ENCODE results near the gene MINDY3. TPM values are rescaled to one million over a fixed set of nuclear protein-coding genes. Genes with fewer than 3 reads are reported as not detected.
A peak's percentile ranks its signal among the peaks of the same experiment; 100 is the strongest.

Gene MINDY3
- polyA plus RNA-seq = 10 to 100 TPM; 11.1 to 26.7 (median 15.5) TPM
- long read RNA-seq, donor 1, transcript MINDY3-201 (15 exons, 2,381 nt) = major isoform, 5 of 13 reads
- long read RNA-seq, donor 1, partial matches to known transcripts = 5 of 13 reads
- long read RNA-seq, donor 1, other reads (novel, unspliced or antisense) = 0 of 13 reads
- long read RNA-seq, donor 2, partial matches to known transcripts = 0 of 1 reads
- long read RNA-seq, donor 2, other reads (novel, unspliced or antisense) = 0 of 1 reads
- long read RNA-seq, donor 3, partial matches to known transcripts = 0 of 4 reads
- long read RNA-seq, donor 3, other reads (novel, unspliced or antisense) = 0 of 4 reads
- long read RNA-seq, donor 4 = 0 reads
- long read RNA-seq, donor 5, partial matches to known transcripts = 0 of 1 reads
- long read RNA-seq, donor 5, other reads (novel, unspliced or antisense) = 0 of 1 reads
- long read RNA-seq, donor 6, partial matches to known transcripts = 0 of 1 reads
- long read RNA-seq, donor 6, other reads (novel, unspliced or antisense) = 0 of 1 reads
- long read RNA-seq, donor 7 = 0 reads
- long read RNA-seq, donor 8, partial matches to known transcripts = 0 of 1 reads
- long read RNA-seq, donor 8, other reads (novel, unspliced or antisense) = 0 of 1 reads
- long read RNA-seq, donor 9, partial matches to known transcripts = 0 of 3 reads
- long read RNA-seq, donor 9, other reads (novel, unspliced or antisense) = 0 of 3 reads
- long read RNA-seq, donor 10, partial matches to known transcripts = 0 of 3 reads
- long read RNA-seq, donor 10, other reads (novel, unspliced or antisense) = 0 of 3 reads

DNA sequence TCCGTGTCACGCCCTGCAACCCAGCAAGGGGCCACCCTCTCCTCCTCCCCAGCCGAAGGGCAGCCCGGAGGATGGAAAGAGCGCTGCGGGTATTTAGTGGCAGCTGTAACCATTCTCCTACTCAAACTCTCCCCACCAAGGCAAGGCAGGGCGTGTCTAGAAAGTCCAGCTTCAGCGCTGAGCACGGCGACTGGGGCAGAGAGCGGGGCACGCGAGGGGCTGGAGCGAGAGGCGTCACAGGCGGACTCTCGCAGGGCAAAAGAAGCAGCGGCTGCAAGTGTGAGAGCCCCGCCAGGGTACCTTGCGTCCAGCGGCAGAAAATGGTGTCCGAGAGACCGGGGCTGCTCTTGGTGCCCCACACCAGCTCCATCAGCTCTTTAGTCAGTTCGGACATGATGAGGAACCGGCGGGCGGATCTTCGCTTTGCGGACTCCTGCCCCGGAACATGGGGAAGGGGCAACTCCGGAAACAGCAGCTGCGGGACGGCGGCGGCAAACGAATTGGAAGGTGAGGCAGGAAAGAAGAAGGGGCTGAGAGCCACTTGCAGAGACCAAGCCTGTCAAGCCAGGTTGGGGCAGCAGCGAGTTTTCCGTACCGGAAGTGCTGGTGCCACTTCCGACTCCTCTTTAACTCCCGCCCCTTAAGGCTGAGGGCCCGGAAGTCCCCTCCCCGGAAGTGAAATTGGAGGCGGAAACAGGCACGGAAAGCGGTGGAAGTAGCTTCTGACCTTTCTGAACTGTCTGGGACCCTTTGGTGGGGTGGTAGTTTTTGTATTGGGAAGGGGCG lies at the start of gene MINDY3:
Gene MINDY3 (minus strand): TSS at position 602 of the 786 bp plus-strand sequence. CDS start 208 bp downstream, at position 394.
- H3K36me3 ChIP-seq (ENCODE audit: control insufficient read depth in 3 of 3, insufficient read depth in 2 of 3, low read depth in 1 of 3, low read length in 3 of 3) = no peaks in the 10 kb centered on the region
- DNase-seq (peak; percentile 86 to 92), FAIRE-seq (no peak)
- H3K27me3 ChIP-seq (ENCODE audit: control insufficient read depth in 3 of 3, insufficient read depth in 3 of 3, low read length in 3 of 3) = peaks cover 0 to 6% (median 0%) of the 10 kb centered on the region in 3 donors
- H3K9me3 ChIP-seq (ENCODE audit: control insufficient read depth in 2 of 2, insufficient read depth in 1 of 2, low read depth in 1 of 2, low read length in 1 of 2) = no peaks in the 10 kb centered on the region
- peaks cover 0 to 4% (median 4%) of the 10 kb centered on the region in 3 donors for H3K4me1 ChIP-seq (ENCODE audit: control insufficient read depth in 3 of 3, insufficient read depth in 2 of 3, low read depth in 1 of 3, low read length in 2 of 3)
- H3K4me3 ChIP-seq (ENCODE audit: low read depth in 1 of 3, low read length in 3 of 3) = peak within 1 kb of the TSS; percentile 49 to 97 (median 95)
- peak within 1 kb of the TSS; percentile 54 to 78 (median 67) for H3K27ac ChIP-seq (ENCODE audit: low read depth in 1 of 3, low read length in 2 of 3)
- WGBS, 3 donors = 1% methylated on average over 47 of the region's 47 CpGs

DNA sequence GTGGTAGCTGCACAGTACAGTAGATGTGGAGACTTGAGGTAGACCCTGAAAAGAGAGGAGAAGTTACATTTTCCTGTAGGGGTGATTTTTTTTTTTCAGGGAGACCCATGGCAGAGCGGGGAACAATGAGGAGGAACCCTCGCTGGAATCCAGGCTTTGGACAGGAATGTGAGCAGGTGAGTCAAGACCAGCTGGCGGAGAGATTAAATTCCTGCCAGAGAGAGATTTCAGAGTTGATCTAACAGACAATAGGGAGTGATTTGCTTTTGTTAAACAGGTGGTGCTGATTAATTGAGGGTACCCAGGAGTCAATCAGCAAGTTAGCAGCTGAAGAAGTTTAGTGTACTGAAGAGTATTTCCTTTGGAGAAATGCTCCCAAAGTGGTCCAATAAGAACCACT lies 41.6 kb upstream of the MINDY3 start:
- 24 to 63% (median 38%) methylated on average over 3 of the region's 3 CpGs for WGBS, 3 donors
- Histone ChIP-seq H3K4me1 (ENCODE audit: control insufficient read depth in 3 of 3, insufficient read depth in 2 of 3, low read depth in 1 of 3, low read length in 2 of 3) (no peaks in the 10 kb centered on the region), H3K27ac (ENCODE audit: low read depth in 1 of 3, low read length in 2 of 3) (no peak overlapping the region), H3K36me3 (ENCODE audit: control insufficient read depth in 3 of 3, insufficient read depth in 2 of 3, low read depth in 1 of 3, low read length in 3 of 3) (no peaks in the 10 kb centered on the region), H3K9me3 (ENCODE audit: control insufficient read depth in 2 of 2, insufficient read depth in 1 of 2, low read depth in 1 of 2, low read length in 1 of 2) (no peaks in the 10 kb centered on the region), H3K4me3 (ENCODE audit: low read depth in 1 of 3, low read length in 3 of 3) (no peak overlapping the region), H3K27me3 (ENCODE audit: control insufficient read depth in 3 of 3, insufficient read depth in 3 of 3, low read length in 3 of 3) (peaks cover 0 to 2% (median 2%) of the 10 kb centered on the region in 3 donors)
- no peak for FAIRE-seq
- DNase-seq = no peak

DNA sequence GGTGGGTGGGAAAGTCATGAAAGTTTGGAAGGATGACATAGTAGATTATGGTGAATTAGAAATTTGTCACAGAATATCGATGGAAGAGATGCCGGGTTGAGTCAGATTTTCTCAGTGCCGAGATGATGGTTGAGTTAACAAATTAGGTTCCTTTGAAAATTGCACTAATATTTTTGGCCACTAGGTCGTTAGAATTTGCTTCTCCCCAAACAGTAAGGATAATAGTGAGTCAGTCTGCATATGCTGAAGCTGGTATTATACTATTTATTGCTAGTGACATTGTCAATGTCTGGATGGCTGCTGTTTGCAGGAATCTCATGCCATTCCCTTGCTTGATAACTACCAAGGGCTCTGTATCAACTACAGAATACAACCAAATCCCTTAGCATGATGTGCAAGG lies 37.7 kb upstream of the MINDY3 start:
- DNase-seq (no peak), FAIRE-seq (no peak)
- Histone ChIP-seq H3K4me1 (ENCODE audit: control insufficient read depth in 3 of 3, insufficient read depth in 2 of 3, low read depth in 1 of 3, low read length in 2 of 3) (no peaks in the 10 kb centered on the region), H3K4me3 (ENCODE audit: low read depth in 1 of 3, low read length in 3 of 3) (no peak overlapping the region), H3K9me3 (ENCODE audit: control insufficient read depth in 2 of 2, insufficient read depth in 1 of 2, low read depth in 1 of 2, low read length in 1 of 2) (no peaks in the 10 kb centered on the region), H3K27ac (ENCODE audit: low read depth in 1 of 3, low read length in 2 of 3) (no peak overlapping the region), H3K36me3 (ENCODE audit: control insufficient read depth in 3 of 3, insufficient read depth in 2 of 3, low read depth in 1 of 3, low read length in 3 of 3) (no peaks in the 10 kb centered on the region), H3K27me3 (ENCODE audit: control insufficient read depth in 3 of 3, insufficient read depth in 3 of 3, low read length in 3 of 3) (peaks cover 0 to 2% (median 2%) of the 10 kb centered on the region in 3 donors)
- 52 to 62% (median 55%) methylated on average over 4 of the region's 4 CpGs for WGBS, 3 donors

DNA sequence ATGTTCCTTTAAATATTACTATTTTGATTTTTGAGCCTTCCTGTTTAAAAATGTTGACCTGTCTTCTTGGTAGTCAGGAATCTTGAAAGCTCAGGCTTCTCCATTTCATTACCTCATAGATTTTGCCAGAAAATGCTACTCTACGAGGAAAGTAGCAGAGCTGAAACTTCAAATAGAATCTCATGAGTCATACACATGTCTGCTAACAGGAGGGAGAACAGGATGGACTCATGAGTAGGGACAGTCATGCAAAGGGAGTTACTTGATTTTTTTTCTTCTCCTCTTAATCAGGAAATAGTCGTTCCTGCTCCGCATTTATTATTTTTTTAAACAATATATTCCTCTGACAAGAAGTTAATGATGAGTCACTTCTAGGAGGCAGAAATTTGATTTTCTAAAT lies 37.0 kb upstream of the MINDY3 start:
- Histone ChIP-seq H3K27ac (ENCODE audit: low read depth in 1 of 3, low read length in 2 of 3) (no peak overlapping the region), H3K36me3 (ENCODE audit: control insufficient read depth in 3 of 3, insufficient read depth in 2 of 3, low read depth in 1 of 3, low read length in 3 of 3) (no peaks in the 10 kb centered on the region)
- no peak for DNase-seq

DNA sequence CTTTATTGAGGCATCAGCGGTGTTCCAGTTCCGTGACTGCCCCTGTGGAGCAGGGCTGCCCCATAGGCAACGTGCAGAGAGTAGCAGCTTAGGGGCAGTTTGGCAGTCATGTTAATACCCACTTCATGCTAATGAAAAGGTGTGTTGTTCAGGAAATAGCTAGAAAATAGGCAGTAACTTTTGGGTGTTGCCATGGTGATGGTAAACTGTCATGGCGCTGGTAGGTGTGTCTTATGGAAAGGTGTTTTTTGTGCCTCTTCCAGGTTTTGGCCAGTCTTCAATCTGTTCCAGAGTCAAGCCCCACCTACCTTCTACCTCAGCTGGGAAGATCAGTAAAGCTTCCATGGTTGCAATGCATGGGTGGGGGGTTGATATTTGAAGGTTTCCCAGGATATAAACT lies 36.3 kb upstream of the MINDY3 start:
- FAIRE-seq = no peak
- no peaks in the 10 kb centered on the region for H3K4me1 ChIP-seq (ENCODE audit: control insufficient read depth in 3 of 3, insufficient read depth in 2 of 3, low read depth in 1 of 3, low read length in 2 of 3)
- WGBS, 3 donors = 80 to 86% (median 85%) methylated on average over 4 of the region's 4 CpGs
- DNase-seq = no peak
- H3K4me3 ChIP-seq (ENCODE audit: low read depth in 1 of 3, low read length in 3 of 3) = no peak overlapping the region
- peaks cover 0 to 2% (median 0%) of the 10 kb centered on the region in 3 donors for H3K27me3 ChIP-seq (ENCODE audit: control insufficient read depth in 3 of 3, insufficient read depth in 3 of 3, low read length in 3 of 3)
- H3K9me3 ChIP-seq (ENCODE audit: control insufficient read depth in 2 of 2, insufficient read depth in 1 of 2, low read depth in 1 of 2, low read length in 1 of 2) = no peaks in the 10 kb centered on the region
- no peak overlapping the region for H3K27ac ChIP-seq (ENCODE audit: low read depth in 1 of 3, low read length in 2 of 3)
- no peaks in the 10 kb centered on the region for H3K36me3 ChIP-seq (ENCODE audit: control insufficient read depth in 3 of 3, insufficient read depth in 2 of 3, low read depth in 1 of 3, low read length in 3 of 3)

More for the DNA sequence above, 37.0 kb upstream of the MINDY3 start:
- Histone ChIP-seq H3K9me3 (ENCODE audit: control insufficient read depth in 2 of 2, insufficient read depth in 1 of 2, low read depth in 1 of 2, low read length in 1 of 2) (no peaks in the 10 kb centered on the region), H3K4me3 (ENCODE audit: low read depth in 1 of 3, low read length in 3 of 3) (no peak overlapping the region), H3K4me1 (ENCODE audit: control insufficient read depth in 3 of 3, insufficient read depth in 2 of 3, low read depth in 1 of 3, low read length in 2 of 3) (no peaks in the 10 kb centered on the region), H3K27me3 (ENCODE audit: control insufficient read depth in 3 of 3, insufficient read depth in 3 of 3, low read length in 3 of 3) (peaks cover 0 to 2% (median 2%) of the 10 kb centered on the region in 3 donors)
- FAIRE-seq = no peak
- WGBS, 3 donors = 67 to 70% (median 69%) methylated on average over 3 of the region's 3 CpGs

DNA sequence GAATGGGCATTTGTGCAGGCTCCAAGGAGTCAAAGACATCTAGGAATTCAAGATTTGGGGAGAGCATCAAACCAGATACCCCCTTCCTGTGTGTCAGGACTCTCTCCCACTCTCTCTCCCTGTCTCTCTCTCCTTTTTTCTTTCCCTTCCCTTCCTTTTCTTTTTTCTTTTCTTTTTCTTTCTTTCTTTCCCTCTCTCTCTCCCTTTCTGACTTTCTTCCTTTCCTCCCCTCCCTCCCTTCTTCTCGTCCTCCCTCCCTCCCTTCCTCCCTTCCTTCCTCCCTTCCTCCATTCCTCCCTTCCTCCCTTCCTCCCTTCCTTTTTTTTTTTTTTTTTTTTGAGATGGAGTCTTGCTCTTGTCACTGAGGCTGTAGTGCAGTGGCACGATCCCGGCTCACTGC lies 24.1 kb upstream of the MINDY3 start:
- H3K27ac ChIP-seq (ENCODE audit: low read depth in 1 of 3, low read length in 2 of 3) = no peak overlapping the region
- no peak for FAIRE-seq
- peaks cover 0 to 3% (median 0%) of the 10 kb centered on the region in 3 donors for H3K27me3 ChIP-seq (ENCODE audit: control insufficient read depth in 3 of 3, insufficient read depth in 3 of 3, low read length in 3 of 3)
- no peaks in the 10 kb centered on the region for H3K36me3 ChIP-seq (ENCODE audit: control insufficient read depth in 3 of 3, insufficient read depth in 2 of 3, low read depth in 1 of 3, low read length in 3 of 3)
- DNase-seq = no peak
- no peaks in the 10 kb centered on the region for H3K9me3 ChIP-seq (ENCODE audit: control insufficient read depth in 2 of 2, insufficient read depth in 1 of 2, low read depth in 1 of 2, low read length in 1 of 2)
- no peaks in the 10 kb centered on the region for H3K4me1 ChIP-seq (ENCODE audit: control insufficient read depth in 3 of 3, insufficient read depth in 2 of 3, low read depth in 1 of 3, low read length in 2 of 3)
- no peak overlapping the region for H3K4me3 ChIP-seq (ENCODE audit: low read depth in 1 of 3, low read length in 3 of 3)
- 81 to 84% (median 83%) methylated on average over 3 of the region's 3 CpGs for WGBS, 3 donors

DNA sequence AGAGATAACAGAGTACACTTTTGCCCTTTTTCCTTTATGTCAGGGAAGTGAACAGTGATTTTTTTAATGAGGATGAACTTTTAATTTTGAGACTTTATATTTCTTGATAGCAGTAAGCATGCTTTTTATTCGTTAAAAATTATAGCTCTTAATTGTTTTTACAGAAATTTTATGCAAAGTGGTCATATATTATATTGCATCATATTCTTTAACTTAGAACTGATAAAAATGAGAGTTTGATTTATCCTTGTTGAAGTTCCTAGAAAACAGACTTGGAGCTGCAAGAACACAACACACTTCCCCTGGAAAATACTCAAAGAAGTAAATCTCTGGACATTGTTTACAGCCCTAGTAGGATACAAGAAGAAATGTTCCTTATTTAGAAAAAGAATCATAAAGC lies 21.2 kb upstream of the MINDY3 start:
- no peak for DNase-seq
- Histone ChIP-seq H3K4me3 (ENCODE audit: low read depth in 1 of 3, low read length in 3 of 3) (no peak overlapping the region), H3K36me3 (ENCODE audit: control insufficient read depth in 3 of 3, insufficient read depth in 2 of 3, low read depth in 1 of 3, low read length in 3 of 3) (no peaks in the 10 kb centered on the region), H3K4me1 (ENCODE audit: control insufficient read depth in 3 of 3, insufficient read depth in 2 of 3, low read depth in 1 of 3, low read length in 2 of 3) (no peaks in the 10 kb centered on the region), H3K27ac (ENCODE audit: low read depth in 1 of 3, low read length in 2 of 3) (no peak overlapping the region), H3K9me3 (ENCODE audit: control insufficient read depth in 2 of 2, insufficient read depth in 1 of 2, low read depth in 1 of 2, low read length in 1 of 2) (no peaks in the 10 kb centered on the region), H3K27me3 (ENCODE audit: control insufficient read depth in 3 of 3, insufficient read depth in 3 of 3, low read length in 3 of 3) (peaks cover 0 to 3% (median 0%) of the 10 kb centered on the region in 3 donors)
- FAIRE-seq = no peak
- 43 to 68% (median 57%) methylated on average over 1 of the region's 1 CpG for WGBS, 3 donors

DNA sequence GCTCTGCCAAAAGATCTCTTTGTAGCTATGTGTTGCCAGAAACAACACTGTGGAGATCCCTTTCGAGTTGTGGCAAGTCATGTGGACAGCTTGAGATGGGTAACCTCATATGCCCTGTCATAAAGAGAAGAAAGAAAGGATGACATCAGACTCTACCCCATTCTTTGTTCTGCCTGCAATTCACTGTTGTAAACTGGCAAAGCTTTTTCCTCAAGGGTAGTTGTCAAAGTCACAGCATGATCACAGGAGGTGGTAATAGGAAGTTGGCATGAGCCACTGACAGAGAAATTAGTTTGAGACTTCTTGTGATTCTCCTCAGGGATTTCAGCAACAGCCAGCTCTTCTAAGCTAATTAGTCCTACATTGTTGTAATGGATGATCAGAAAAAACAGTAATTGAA lies 19.4 kb upstream of the MINDY3 start:
- 3 to 26% (median 20%) methylated on average over 1 of the region's 1 CpG for WGBS, 3 donors
- no peaks in the 10 kb centered on the region for H3K9me3 ChIP-seq (ENCODE audit: control insufficient read depth in 2 of 2, insufficient read depth in 1 of 2, low read depth in 1 of 2, low read length in 1 of 2)
- no peak overlapping the region for H3K27ac ChIP-seq (ENCODE audit: low read depth in 1 of 3, low read length in 2 of 3)
- peaks cover 0 to 3% (median 0%) of the 10 kb centered on the region in 3 donors for H3K27me3 ChIP-seq (ENCODE audit: control insufficient read depth in 3 of 3, insufficient read depth in 3 of 3, low read length in 3 of 3)
- H3K4me3 ChIP-seq (ENCODE audit: low read depth in 1 of 3, low read length in 3 of 3) = no peak overlapping the region
- DNase-seq = no peak
- FAIRE-seq = no peak
- no peaks in the 10 kb centered on the region for H3K4me1 ChIP-seq (ENCODE audit: control insufficient read depth in 3 of 3, insufficient read depth in 2 of 3, low read depth in 1 of 3, low read length in 2 of 3)
- H3K36me3 ChIP-seq (ENCODE audit: control insufficient read depth in 3 of 3, insufficient read depth in 2 of 3, low read depth in 1 of 3, low read length in 3 of 3) = no peaks in the 10 kb centered on the region

All from small intestine (tissue), 16 donors.